Body of pancreas (tissue), 4 donors: ENCODE data around the gene ERC2.

ENCODE experiments used
- CTCF ChIP-seq, 7 experiments: fragments of 450-650 bp in 4 of 7; fragments of 200-600 bp in 3 of 7; sonication (generic) in 3 of 7; IDR thresholded peaks; one replicate each; pipeline ENCODE4 v1.5.1; 2016 to 2019; ENCODE audit warnings: antibody characterized with exemption in 7 of 7
- POLR2A ChIP-seq, 3 donors: fragments of 450-650 bp; IDR thresholded peaks; one replicate each; pipeline ENCODE4 v1.6.1; 2016; ENCODE audit warnings: antibody characterized with exemption in 3 of 3, mild to moderate bottlenecking in 2 of 3

- no peak for TF ChIP-seq CTCF (IDR thresholded peaks at IDR 0.05)
- TF ChIP-seq POLR2A (IDR thresholded peaks at IDR 0.05), result no peak
Measured at GRCh38 chr3:55720614-55721013, 747.7 kb downstream of the ERC2 start.
